GM18867 (cell line): ENCODE measurements around the gene C11orf68.
A peak's percentile ranks its signal among the peaks of the same experiment; 100 is the strongest.

Source experiments
- ATAC-seq: cut with Tn5 transposase; IDR thresholded peaks from one replicate; pipeline ENCODE4 v1.9.1; 2021; ENCODE audit warnings: mild to moderate bottlenecking, moderate library complexity; ENCODE audit not compliant: unreplicated experiment

C11orf68 gene

DNA sequence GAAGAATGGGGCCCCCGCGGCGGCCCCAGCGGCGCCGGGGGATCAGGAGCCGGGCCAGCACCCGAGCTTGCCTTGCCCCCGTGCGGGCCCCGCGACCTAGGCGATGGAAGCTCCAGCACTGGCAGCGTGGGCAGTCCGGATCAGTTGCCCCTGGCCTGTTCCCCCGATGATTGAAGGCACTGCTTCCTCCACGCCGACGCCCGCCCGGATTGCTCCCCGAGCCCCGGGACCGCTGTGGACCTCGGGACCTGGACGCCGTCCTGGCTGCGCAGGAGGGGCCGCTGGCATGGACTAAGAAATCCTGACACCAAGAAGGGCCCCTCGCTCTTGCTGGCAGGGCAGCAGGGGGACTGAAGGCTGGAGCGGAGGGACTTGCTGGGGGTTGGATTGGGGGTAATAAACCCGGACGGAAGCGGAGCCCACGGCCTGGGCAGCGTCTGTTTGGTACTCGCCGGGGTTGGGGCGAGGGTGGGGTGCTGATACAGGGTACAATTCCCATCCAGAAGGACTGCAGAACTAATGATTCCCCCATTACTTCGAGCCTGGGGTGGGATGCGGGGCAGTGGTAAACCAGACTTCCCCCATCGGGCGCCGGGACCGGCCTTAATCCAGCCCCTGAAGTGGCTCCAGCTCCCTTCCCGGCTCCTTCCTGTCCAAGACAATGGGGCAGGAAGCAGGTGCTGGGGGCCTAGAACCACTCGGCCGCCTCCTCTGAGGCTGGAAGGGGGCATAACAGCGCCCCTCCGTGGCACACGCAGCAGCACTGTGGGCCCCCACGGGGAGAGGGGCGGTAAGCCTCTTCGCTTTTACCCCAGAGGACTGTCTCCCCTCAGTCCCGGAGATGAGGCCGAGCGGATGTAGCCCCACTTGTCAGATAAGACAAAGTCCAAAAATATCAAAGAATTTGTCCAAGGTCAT is 27.4 kb downstream of the C11orf68 start:
- no peak for ATAC-seq

DNA sequence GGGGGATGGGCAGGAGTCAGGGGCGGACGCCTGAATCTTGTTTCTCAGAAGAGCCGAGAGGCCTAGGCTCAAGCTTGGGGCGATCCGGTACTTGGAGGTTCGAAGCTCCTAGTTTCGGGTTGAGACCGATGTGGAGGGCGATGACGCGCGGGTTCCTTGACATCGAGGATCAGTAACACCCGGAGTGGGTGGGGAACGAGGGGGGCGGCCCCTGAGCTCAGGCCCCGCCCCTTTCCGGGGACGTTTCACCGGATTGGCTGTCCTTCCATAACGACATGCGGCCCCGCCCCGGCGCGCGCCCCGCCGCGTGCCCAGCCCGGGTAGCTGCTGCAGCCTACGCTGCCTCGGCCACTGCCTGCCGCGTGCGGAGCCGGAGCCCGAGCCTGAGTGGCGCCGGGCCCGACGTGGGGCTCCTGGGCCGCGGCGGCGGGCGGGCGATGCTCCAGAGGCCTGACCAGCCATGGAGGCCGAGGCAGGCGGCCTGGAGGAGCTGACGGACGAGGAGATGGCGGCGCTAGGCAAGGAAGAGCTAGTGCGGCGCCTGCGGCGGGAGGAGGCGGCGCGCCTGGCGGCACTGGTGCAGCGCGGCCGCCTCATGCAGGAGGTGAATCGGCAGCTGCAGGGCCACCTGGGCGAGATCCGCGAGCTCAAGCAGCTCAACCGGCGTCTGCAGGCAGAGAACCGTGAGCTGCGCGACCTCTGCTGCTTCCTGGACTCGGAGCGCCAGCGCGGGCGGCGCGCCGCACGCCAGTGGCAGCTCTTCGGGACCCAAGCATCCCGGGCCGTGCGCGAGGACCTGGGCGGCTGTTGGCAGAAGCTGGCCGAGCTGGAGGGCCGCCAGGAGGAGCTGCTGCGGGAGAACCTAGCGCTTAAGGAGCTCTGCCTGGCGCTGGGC is 28.3 kb downstream of the C11orf68 start, which contains the start of gene CCDC85B:
CCDC85B (plus strand) TSS at position 350 of the 895 bp plus-strand sequence; CDS start at position 461, 111 bp downstream.
- ATAC-seq: peak; percentile 53

DNA sequence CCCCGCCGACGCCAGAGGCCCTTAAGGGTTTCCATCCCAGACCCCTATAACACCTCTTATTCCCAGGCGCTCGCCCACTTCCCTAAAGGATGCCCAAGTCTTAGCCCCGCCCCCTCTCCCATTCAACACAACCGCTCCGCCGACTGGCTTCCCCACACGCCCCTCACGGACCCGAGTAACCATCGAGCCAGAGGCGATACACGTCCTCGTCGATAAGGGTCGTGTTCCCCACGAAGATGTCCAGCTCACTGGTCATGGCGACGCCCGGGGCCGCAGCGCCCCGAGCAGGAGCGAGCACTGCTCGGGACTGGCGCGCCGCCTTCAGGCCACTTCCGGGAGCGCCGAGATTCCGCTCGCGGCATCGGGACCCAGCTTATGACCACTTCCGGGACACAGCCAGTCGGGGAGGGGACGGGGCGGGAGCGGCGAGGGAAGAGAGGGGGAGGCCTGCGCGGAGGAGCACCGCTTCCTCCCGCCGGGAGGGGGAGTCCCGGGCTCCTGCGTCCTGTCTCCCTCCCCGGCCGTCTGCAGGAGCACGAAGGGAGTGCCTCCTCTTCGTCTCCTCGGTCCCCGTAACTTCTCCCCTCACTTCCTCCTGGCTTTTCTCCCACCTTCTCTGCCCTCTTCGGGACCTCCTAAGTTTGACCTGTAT is 30.6 kb downstream of the C11orf68 start, which contains the start of gene FIBP:
FIBP (minus strand) TSS at position 309 of the 652 bp plus-strand sequence; CDS start at position 256, 53 bp downstream.
- peak; percentile 45 for ATAC-seq

DNA sequence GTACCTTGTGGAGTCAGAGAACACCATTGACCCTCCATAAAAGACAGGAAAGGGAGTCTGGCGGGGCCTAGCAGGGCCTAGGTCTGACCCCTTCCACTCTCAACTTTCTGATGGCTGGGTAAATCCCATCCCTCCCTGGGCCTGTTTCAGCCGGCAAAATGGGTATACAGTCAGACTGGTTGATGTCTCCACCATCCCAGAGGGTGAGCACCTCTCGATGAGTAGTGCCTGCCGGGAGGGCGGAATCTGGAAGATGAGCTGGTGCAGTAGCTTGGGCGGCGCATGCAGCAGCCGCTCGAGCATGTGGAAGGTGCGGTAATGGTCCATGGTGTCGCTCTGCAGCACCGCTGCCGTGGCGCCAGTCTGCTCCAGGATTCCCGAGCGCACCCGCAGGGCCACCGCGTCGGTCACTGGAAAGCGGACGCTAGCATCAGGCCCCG is 31.1 kb downstream of the C11orf68 start:
- ATAC-seq: peak; percentile 1

DNA sequence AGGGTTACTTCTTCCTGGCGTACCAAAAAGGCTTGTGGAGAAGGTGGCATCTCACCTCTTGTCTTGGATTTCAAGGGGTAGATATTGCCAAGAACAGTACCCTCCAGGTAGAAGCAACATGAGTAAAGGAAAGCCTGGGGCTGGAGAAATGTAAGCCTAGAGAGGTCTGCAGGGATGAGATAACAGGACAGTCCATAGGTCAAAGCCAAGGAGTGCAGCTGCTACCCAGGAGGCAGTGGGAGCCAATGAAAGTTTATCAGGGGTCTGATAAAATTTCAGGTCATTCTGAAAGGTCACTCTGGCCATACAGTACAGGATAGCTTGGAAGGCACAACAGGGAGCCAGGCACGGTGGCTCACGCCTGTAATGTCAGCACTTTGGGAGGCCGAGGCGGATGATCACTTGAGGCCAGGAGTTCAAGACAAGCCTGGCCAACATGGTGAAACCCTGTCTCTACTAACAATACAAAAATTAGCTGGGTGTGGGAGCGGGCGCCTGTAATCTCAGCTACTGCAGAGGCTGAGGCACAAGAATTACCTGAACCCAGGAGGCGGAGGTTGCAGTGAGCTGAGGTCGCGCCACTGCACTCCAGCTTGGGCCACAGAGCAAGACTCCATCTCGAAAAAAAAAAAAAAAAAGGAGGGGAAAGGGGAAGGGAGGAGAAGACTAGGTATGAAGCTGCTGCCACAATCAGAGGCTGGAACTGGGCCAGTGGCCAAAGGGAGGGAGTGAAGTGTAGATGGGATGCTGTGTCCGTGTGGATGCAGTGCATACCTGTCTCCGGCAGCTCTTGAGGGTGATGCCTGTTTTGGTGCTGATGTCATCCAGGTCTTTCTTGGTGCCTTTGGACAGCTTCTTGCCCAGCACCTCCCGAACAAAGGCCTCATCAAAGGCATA is 31.8 kb downstream of the C11orf68 start:
- no peak for ATAC-seq

DNA sequence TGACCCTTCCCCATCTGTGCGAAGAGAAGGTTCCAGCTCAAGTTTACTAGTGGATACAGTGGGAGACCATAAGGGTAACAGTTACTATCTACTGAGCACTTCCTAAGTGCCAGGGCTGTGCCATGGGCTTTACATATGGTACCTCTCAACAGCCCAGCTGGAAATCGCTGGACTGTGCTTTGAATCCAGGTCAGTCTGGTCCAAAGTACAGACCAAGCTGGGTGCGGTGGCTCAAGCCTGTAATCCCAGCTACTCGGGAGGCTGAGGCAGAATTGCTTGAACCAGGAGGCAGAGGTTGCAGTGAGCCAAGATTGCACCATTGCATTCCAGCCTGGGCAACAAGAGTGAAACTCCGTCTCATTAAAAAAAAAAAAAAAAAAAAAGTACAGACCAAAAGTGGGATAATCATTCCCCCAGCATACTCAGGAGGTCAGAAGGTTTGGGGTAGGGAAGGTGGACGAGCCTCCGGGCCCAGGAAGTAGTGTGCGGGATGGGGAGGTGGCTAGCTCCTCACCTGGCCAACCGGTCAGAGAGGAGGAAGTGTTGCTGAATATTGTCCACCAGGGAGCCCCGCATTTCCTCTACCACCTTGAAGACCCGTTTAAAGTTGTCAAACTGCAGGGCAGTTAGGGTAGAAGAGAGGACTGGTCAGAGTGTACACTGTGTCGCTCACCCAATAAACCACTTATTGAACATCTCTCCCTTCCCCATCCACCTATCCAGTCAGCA is 32.9 kb downstream of the C11orf68 start:
- no peak for ATAC-seq

DNA sequence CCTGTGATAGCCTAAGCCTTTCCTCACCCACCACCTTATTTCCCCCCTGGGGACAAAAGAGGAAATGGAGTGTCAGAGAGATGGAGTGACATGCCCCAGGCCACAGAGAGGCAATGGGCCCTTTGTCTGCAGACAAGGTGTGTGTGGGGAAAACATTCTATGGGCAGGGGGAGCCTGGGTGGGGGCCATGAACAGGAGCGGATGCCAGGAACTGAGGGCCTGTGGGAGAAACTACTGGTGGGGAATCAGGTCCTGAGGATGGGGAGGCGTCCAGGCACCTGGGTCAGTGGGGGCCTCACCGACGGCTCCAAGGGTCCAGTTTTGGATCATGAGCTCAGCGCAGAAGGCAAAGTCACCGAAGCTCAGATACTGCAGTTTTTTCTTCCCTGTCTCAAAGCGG is 33.6 kb downstream of the C11orf68 start:
- no peak for ATAC-seq

DNA sequence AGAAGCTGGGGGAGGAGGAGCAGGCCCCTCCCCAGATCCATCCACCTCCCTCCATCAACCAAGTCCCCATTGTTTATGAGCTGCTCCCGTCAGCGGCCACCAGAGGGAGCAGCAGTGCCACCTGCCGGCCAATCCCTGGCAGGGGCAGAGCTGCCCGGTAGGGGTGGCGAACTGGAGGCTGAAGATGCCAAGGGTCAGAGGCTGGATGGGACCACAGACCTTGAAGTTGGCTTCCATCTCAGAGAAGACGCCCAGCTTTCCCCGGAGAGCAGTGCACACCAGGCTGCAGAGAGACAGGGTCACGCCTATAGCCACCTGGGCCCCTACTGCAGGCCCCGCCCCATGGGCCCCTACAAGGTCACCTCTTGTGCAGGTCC is 34.2 kb downstream of the C11orf68 start:
- peak; percentile 33 for ATAC-seq

DNA sequence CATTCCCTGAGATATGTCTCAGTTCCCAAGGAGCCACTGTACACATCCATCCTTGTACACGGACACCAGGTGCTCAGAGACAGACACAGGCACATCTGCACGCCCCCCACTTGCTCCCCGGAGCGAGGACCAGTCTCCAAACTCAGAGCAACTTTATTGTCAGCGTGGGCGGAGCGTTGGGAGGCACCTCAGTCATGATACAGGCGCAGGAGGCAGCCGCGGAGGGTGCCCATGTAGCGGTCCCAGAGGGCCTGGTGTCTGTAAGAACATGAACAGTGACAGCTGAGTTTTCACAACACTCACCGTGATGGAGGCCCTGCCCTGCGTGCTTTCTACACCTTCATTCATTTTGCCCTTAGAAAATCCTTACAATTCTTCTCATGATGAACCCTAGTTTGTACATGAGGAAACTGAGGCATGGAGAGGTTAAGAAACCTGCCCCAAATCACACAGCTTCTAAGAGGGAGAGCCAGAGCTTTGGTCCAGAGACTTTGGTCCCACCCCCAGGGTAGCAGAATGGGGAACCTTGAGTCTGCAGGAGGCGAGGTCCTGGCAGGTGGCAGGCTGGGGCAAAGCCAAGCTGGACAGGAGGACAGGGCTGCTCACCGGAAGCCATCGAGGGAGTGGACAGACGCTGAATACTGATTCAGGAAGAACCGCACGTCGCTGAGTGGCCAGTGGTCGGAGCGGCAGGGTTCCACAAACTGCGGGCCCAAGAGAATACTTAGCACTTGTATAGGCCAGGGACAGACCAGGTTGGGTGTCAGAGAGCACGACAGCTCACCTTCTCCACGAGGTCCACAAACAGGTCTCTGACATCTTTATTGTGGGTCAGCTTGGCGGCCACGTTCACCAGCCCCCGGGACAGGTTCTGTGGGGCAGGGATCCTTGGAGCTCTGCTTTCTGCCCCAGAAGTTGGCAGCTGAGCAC is 34.8 kb downstream of the C11orf68 start:
- ATAC-seq: no peak

DNA sequence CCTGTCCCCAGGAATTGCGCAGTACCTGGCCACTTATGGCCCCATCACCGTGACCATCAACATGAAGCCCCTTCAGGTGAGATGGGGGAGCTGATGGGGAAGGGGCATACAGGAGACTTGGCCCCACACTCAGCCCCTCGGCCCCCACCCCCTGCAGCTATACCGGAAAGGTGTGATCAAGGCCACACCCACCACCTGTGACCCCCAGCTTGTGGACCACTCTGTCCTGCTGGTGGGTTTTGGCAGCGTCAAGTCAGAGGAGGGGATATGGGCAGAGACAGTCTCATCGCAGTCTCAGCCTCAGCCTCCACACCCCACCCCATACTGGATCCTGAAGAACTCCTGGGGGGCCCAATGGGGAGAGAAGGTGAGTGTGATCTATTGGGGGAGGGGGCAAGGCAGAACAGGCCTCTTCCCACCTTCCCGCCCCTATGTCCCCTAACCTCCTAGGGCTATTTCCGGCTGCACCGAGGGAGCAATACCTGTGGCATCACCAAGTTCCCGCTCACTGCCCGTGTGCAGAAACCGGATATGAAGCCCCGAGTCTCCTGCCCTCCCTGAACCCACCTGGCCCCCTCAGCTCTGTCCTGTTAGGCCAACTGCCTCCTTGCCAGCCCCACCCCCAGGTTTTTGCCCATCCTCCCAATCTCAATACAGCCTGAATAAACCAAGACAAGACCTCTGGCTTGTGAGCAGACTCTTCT is 35.7 kb downstream of the C11orf68 start:
- ATAC-seq: no peak

DNA sequence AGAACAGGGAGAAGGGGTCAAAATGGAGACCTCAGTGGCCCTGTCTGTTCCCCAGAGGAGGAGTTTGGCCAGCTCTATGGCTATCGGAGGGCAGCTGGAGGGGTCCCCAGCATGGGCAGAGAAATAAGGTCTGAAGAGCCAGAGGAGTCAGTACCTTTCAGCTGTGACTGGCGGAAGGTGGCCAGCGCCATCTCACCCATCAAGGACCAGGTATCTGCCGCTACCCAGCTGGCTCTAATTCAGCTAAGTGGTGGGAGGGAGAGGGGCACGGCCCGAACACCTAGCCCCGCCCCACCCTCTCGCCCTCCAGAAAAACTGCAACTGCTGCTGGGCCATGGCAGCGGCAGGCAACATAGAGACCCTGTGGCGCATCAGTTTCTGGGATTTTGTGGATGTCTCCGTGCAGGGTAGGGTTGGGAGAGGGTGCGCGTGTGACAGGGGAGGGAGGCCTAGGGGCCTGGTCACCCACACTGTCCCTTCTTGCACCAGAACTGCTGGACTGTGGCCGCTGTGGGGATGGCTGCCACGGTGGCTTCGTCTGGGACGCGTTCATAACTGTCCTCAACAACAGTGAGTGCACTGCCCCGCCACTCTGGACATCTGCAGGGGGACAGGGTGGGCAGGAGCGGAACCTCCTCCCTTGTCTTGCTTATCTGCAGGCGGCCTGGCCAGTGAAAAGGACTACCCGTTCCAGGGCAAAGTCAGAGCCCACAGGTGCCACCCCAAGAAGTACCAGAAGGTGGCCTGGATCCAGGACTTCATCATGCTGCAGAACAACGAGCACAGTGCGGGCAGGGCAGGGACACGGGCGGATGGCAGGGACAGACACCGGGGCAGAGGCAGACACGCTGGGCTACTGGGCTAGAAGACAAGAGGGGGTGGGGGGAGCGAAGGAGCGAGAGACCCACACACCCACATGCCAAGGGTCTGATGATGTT is 36.5 kb downstream of the C11orf68 start:
- ATAC-seq: no peak

DNA sequence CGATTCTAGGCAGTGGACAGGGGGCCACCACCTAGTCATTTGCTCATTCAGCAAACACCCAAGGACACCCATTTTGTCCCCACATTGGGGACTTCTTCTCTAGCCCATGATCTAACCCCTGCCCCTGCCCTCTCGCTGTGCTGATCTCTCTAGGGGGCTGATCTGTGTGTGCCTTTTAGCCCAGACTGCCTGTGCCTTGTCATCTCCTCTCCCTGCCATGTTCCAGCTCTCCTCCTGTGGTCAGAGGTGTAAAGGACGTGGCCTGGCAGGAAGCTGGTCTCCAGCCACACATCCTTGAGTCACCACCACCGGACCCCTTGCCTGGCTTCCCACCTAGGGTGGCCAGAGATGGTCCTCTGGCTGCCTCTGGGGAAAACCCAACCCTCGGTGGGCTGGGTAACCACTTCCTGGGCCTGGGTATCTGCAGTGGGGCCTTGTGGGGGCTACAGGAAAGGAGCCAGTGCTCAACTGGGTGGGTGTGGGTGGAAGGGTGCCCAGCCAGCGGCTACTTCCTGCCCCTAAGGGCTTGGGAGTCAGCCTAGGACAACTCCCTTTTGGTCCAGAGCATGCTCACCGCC is 37.9 kb downstream of the C11orf68 start:
- ATAC-seq: no peak

DNA sequence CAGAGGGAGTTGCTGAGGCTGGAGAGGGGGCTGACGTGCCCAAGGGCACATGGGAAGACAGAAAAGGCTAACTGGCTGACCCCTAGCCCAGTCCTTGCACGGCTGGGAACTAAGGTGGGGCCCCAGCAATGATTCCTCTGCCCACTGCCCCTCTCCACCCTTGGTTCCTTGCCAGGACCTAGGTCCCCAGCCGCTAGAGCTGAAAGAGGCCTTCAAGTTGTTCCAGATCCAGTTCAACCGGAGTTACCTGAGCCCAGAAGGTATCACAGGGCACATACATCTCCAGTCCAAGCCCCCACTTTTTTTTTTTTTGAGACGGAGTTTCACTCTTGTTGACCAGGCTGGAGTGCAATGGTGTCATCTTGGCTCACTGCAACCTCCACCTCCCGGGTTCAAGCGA is 38.8 kb downstream of the C11orf68 start:
- ATAC-seq: no peak

DNA sequence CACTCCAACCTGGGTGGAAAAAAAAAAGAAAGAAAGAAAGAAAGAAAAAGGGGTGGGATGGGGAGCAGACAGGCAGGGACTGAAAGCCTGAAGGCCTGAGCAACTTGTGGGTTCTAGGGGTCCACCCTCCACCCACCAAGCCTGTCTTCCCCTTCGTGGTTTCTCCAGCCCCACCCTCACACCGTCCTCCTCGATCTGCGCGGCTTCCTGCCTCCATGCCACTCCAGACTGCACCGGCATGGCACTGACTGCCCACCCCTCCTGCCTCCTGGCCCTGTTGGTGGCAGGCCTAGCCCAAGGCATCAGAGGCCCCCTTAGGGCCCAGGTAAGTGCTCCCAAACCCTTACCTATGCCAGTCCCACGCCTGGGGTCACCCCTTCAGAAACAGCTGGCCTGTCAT is 39.2 kb downstream of the C11orf68 start, which contains the start of gene CTSW:
CTSW (plus strand) TSS at position 221 of the 400 bp plus-strand sequence; CDS start at position 239, 18 bp downstream.
- no peak for ATAC-seq

DNA sequence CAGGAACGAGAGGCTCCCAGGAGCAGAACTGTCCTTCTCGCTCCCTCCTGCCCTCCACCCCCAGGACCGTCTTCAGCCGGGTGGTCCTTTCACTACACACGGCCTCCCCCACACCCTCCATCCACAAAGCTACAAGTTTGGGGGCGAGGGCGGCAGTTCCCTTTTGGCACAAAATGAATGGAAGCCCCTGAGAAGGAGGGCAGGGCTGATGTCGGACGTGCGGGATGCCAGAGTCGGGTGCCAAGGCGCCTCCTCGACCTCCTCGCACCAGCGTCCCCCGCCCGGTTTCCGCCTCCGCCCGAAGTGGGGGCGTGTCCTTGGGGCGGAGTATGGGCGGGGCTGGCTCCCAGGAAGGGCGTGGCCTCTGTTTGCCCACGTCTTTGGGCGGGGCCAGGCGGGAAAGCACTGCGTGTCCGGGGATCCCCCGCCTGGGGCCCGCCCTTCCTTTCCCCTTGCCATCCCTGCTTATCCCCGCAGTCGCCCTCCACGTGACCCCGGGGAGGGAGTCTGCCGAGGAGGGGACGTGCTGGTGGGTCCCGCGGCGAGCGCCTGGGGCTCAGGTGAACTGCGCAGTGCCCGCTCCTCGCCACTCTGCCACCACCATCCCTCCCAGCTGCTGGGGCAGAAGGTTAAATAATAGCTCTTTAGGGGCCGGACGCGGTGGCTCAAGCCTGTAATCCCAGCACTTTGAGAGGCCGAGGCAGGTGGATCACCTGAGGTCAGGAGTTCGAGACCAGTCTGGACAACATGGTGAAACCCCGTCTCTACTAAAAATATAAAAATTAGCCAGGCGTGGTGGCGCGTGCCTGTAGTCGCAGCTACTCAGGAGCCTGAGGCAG is 45.3 kb downstream of the C11orf68 start:
- ATAC-seq: peak; percentile 82
